NCI-H1436 treated with DMSO at 0.1 percent for 48 hours (cell line): Measurements from ENCODE around the gene RANBP1.

Experiments used
- DNase-seq: peaks from one replicate; lab custom pipeline; 2025; lab: John Stamatoyannopoulos, UW

The RANBP1 gene

GRCh38 chr22:20138417-20138738, 22.5 kb downstream of the RANBP1 start:
- DNase-seq: no peak

- no peak for DNase-seq
Measured at GRCh38 chr22:20138868-20139267, 23.0 kb downstream of the RANBP1 start.

GRCh38 chr22:20139391-20140106, 23.6 kb downstream of the RANBP1 start:
- DNase-seq: no peak

GRCh38 chr22:20140107-20140445, 24.2 kb downstream of the RANBP1 start:
- no peak for DNase-seq

- DNase-seq: no peak
Measured at GRCh38 chr22:20140521-20140964, 24.6 kb downstream of the RANBP1 start.

GRCh38 chr22:20141186-20142077, 25.5 kb downstream of the RANBP1 start:
- DNase-seq: no peak

GRCh38 chr22:20142711-20143621, 27.1 kb downstream of the RANBP1 start:
- DNase-seq: no peak

GRCh38 chr22:20143883-20144665, 28.2 kb downstream of the RANBP1 start:
- DNase-seq: no peak

GRCh38 chr22:20145206-20145831, 29.4 kb downstream of the RANBP1 start:
- no peak for DNase-seq

GRCh38 chr22:20145832-20146223, 29.9 kb downstream of the RANBP1 start:
- no peak for DNase-seq

- no peak for DNase-seq
Measured at GRCh38 chr22:20146777-20147176, 30.9 kb downstream of the RANBP1 start.

- DNase-seq: no peak
Measured at GRCh38 chr22:20147237-20147988, 31.5 kb downstream of the RANBP1 start.

GRCh38 chr22:20148414-20148813, 32.5 kb downstream of the RANBP1 start:
- no peak for DNase-seq

GRCh38 chr22:20149257-20150250, 33.6 kb downstream of the RANBP1 start:
- no peak for DNase-seq

GRCh38 chr22:20150381-20151275, 34.7 kb downstream of the RANBP1 start, which contains the start of gene CCDC188:
TSS of gene CCDC188 (minus strand) at chr22:20151055. CDS start at chr22:20150986, 69 bp downstream.
- DNase-seq: no peak

- DNase-seq: no peak
Measured at GRCh38 chr22:20151276-20151588, 35.3 kb downstream of the RANBP1 start.

GRCh38 chr22:20152464-20152890, 36.6 kb downstream of the RANBP1 start:
- DNase-seq: no peak

GRCh38 chr22:20153945-20154344, 38.0 kb downstream of the RANBP1 start:
- DNase-seq: no peak
